ENCODE data around the gene GPR37L1.
"Not testable (repeated sequence)": the region's sequence is repeated elsewhere in the genome, so short reads cannot be mapped to it uniquely, and the experiment has no call there.

GPR37L1 gene

DNA sequence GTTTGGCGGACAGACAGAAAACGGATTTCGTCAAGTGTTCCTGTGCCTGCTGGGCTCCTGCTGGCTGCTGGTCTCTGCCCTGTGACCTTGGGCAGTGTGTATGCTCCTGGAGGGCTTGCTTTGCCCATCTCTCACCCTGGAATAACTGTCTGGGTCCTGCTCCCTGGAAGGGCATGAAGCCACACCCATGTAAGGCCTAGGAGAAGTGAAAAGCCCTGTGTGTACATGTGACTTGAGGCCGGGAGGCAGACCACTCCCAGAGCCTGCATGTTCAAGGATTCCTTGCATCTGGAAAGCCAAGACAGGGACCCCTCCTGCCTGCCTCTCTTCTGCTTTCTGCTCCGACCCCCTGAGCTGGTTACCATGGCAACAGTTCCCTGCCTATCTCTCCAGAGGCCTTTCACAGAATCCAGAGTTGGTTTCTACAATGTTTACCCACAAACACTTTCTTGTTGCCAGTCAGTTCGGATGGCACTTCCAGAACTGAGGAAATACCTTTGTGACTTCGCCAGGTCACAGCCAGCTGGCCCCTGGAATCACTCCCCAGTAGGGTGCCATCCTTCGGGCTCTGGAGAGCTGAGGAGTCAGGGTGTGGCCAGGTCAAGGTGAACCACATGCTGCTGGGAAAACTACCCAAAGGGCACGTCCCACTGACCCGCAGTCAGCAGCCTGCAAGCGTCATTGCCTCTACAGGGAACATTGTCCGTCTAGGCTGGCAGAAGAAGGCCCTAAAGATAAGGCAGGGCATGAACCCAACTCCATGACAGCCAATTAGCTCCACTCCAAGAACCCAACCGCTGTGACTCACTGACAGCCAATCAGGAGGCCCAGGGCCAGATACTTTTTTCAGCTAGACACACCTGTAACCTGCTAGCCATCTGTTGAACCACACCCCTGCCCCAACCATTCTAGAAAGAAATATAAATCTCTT lies 14.7 kb upstream of the GPR37L1 start:
- no peak for DNase-seq

- DNase-seq, result no peak
Observed at GRCh38 chr1:202110977-202111376, 11.7 kb upstream of the GPR37L1 start.

DNA sequence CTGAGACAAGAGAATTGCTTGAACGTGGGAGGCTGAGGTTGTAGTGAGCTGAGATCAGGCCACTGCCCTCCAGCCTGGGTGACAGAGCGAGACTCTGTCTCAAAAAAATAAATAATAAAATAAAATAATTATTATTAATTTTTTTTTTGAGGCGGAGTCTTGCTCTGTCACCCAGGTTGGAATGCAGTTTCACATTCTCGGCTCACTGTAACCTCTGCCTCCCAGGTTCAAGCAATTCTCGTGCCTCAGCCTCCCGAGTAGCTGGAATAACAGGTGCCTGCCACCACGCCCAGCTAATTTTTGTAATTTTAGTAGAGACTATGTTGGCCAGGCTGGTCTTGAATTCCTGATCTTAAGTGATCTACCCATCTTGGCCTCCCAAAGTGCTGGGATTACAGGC lies 11.1 kb upstream of the GPR37L1 start:
- not testable (repeated sequence) for DNase-seq

- no peak for DNase-seq
Observed at GRCh38 chr1:202112859-202113689, 9.6 kb upstream of the GPR37L1 start.

DNA sequence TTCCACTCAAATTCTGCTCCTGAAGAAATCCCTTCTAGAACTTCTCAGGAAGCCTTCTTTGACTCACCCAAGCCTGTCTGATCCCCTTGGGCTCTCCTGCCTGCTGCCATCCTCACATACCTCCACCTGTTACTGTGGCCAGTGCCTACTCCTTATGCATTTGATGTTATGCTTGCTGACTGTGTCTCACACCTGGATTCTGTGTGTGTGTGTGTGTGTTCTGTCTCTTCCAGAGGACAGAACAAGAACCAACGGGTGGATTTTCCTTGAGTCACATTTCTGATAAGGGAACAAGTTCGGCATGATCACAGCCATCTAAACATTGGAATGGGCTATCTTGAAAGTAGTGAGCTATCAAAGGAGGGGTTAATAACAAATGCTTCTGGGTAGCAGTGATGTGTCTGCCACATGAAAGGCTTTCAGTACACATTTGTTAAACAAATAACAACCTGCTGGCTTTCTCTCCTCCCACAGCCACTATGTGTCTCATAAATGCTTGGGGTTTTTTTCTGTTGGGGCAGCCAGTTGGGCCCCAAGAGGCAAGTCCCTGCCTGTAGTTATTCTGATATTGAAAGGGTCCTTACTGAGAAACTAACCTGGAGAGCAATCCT lies 8.9 kb upstream of the GPR37L1 start:
- no peak for DNase-seq

DNA sequence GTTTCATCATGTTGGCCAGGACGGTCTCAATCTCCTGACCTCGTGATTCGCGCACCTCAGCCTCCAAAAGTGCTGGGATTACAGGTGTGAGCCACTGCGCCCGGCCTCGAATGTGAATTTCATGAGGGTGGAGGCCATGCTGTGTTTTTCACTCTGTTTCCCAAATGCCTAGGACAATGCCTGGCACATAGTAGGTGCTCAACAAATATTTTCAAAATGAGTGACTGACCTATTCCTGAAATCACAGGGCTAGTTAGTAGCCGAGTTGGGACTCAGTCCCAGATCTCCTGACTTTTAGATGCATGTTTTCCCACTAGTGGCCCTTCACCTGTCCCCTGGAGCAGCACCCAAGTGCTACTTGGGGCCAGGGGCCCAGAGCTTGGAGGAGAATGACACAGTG lies 6.4 kb upstream of the GPR37L1 start:
- no peak for DNase-seq

DNA sequence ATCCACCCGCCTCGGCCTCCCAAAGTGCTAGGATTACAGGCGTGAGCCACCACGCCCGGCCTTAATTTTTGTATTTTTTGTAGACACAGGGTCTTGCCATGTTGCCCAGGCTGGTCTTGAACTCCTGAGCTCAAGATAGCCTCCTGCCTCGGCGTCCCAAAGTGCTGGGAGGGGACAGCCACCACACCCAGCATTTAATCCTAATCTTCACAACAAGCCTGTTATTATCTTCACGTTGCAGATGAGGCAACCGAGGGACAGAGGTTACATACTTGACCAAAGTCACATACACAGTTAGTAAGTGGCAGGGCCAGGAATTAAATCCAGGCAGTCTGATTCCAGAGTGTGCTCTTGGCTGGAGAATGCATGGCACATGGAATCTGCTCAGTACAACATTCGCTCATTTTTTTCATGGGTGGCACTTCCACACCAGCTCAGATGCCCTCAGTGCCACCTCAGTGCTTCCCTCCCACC lies 4.8 kb upstream of the GPR37L1 start:
- no peak for DNase-seq

DNA sequence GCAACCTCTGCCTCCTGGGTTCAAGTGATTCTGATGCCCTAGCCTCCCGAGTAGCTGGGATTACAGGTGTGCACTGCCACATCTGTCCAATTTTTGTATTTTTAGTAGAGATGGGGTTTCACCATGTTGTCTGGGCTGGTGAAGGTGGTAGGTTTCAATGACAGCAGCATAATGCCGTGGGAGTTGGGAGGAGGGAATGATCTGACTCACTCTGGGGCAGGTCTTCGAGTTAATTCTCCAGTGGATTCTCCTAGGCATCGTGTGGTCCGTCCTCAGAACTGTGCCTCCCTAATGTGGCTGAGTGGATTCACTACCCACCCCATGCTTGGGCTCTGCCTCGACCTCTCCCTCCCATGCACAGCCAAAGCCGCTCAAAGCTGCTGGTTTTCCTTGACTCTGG lies 1.7 kb upstream of the GPR37L1 start:
- DNase-seq, result no peak

DNA sequence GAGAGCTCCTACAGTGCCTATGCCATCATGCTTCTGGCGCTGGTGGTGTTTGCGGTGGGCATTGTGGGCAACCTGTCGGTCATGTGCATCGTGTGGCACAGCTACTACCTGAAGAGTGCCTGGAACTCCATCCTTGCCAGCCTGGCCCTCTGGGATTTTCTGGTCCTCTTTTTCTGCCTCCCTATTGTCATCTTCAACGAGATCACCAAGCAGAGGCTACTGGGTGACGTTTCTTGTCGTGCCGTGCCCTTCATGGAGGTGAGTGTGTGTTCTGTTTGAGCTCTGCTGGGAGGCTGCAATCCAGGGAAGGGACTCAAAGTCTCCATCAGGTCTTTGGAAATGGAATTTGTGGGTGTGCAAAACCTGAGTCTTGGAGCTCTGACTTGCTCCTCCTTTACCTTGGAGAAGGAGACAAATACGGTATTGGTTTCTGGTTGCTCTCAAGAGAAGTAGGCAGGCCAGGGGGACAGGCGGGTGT lies 658 bp downstream of the GPR37L1 start:
- peak in 3 of 56 donors; percentile 55 to 69 (median 60) for DNase-seq

DNA sequence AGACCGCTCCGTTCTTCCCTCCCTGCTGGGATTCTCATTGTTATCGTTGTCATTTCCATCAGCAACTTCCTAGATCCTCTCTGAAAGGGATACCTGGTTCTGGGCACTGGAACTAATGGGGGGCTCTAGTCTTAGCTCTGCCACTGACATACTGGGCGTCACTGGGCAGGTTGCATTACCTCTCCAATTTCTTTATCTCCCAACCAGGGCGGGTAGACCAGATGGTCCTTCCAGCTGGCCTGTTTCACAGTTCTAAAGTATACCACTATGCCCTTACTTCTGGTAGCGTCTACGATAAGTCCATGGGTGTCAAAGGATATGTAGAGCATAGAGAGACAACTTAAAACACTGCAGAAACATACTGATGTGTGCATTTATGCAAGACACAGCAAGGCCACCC lies 1.4 kb downstream of the GPR37L1 start:
- DNase-seq, result peak in 1 of 56 donors; percentile 11

DNA sequence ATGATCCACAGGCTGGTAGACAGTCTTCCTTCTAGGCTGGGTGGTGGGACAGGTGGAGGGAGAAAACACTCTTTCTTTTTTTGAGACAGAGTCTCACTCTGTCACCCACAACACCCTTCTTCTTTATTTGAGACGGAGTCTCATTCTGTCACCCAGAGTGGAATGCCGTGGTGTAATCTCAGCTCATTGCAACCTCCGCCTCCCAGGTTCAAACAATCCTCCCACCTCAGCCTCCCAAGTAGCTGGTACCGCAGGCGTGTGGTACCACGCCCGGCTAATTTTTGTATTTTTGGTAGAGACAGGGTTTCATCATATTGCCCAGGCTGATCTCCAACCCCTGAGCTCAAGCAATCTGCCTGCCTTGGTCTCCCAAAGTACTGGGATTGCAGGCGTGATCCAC lies 2.9 kb downstream of the GPR37L1 start:
- no peak for DNase-seq

- DNase-seq, result peak in 48 of 56 donors; percentile 20 to 76 (median 57)
Observed at GRCh38 chr1:202126426-202126825, 3.7 kb downstream of the GPR37L1 start.

- no peak for DNase-seq
Observed at GRCh38 chr1:202127061-202127460, 4.3 kb downstream of the GPR37L1 start.

DNA sequence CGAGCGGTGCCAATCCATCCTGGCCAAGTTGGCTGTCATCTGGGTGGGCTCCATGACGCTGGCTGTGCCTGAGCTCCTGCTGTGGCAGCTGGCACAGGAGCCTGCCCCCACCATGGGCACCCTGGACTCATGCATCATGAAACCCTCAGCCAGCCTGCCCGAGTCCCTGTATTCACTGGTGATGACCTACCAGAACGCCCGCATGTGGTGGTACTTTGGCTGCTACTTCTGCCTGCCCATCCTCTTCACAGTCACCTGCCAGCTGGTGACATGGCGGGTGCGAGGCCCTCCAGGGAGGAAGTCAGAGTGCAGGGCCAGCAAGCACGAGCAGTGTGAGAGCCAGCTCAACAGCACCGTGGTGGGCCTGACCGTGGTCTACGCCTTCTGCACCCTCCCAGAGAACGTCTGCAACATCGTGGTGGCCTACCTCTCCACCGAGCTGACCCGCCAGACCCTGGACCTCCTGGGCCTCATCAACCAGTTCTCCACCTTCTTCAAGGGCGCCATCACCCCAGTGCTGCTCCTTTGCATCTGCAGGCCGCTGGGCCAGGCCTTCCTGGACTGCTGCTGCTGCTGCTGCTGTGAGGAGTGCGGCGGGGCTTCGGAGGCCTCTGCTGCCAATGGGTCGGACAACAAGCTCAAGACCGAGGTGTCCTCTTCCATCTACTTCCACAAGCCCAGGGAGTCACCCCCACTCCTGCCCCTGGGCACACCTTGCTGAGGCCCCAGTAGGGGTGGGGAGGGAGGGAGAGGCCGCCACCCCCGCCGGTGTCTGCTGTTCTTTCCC lies 5.3 kb downstream of the GPR37L1 start:
- DNase-seq, result no peak

DNA sequence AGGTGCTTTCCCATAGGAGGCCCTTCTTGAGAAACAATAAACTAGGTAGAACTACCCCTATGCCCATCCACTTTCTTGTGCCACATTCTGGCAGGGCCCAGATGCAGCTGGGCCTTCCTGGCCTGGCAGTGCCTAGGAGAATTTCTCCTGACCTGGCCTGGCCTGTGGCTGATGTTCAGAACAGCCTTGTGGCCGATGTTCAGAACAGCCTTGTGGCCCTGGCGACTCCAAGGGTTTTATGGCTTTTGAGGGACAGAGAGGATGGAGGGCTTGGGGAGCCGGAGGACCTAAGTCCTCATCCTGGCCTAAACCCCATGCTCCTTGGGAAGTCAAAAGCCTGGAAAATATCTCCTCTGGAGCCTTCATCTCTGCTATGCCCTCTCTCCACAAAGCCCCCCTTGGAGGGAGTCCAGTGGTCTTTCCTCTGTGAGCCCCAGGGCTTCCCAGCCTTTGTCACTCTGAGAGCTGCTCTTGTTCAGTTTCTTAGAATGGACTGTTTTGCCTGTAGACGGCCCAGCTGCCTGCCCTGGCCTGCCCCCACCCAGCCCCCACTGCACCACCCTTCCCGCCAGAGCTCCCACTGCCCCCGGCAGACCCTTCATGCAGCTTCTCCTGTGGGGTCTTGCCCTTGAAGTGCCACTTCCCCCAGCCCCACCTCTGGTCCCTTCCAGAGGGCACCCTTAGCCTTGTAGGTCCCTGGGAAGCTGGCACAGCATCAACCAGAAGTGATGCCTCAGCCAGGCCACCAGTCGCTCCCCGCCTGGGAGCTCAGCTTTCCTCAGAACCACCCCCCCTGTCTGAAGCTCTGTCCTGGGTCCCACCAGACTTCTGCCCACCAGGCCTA lies 7.0 kb downstream of the GPR37L1 start:
- peak in 46 of 56 donors; percentile 62 to 96 (median 82) for DNase-seq

- DNase-seq, result peak in 55 of 56 donors; percentile 72 to 96 (median 89)
Observed at GRCh38 chr1:202130297-202130721, 7.6 kb downstream of the GPR37L1 start.

DNA sequence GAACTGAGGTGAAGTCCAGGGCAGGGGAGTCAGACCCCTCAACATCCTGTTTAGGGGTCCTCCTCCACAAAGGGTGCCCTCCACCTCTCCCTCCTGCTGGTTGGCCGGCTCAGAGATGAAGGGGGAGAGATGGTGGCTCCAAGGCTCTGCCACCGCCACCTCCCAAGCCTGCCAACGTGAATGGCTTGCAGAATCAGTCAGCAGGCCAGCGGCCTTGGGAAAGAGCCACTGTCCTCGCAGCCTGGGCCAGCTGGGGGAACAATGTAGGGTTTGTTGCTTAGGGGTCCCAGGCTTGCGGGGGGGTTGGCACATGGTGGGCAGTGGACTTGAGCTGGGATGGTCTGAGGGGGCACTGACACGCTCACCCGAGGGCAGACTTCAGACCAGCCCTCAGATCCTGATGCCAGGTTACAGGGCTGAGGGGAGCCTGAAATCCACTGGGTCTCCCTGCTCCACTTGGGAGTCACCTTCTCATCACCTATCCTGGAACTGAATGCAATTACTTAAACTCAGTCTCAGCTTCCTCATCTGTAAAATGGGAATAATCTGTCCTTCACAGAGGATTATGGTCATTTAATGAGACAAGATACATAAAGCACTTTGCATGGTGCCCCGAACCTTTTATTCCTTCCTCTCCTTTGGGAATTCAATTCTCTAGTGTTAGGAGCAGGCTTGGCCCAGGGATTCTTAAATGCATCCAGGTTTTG lies 8.3 kb downstream of the GPR37L1 start:
- DNase-seq, result peak in 55 of 56 donors; percentile 67 to 96 (median 87)

DNA sequence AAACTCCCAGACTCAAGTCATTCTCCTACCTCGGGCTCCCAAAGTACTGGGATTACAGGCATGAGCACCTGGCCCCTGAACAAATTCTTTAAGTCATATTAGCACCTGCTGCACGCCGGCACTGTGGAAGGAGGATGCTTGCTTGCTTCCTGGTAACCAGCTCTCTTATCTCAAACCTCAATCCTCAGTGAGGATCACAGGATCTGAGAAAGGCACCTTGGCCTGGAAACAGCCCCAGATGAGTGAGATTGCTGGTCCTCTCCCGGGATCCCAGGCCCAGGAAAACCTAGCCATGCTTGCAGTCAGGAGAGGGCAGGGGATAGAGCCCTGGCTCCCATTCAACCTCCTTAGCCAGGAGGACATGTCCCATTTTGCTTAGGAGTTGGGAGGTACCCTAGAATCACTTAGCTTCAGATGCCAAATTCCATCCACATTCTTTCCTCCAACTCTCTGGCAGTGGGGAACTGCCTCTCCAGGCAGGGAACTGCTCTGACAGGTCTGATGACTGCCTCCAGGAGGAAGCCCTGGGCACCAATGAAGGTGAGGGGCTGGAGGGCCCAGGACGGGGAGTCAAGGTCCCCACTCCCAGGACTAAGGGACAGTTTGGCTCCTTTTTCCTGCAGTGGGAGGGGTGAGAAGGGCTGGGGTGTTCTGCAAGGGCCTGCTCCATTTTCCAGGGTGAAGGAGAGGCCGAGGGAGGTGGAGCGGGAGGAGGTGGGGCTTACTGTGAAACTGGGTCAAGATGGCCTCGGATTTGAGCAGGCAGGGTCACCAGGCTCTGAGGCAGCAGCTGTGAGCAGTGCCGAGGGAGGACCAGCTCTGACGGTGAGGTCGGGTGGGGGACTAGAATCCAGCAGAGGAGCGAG lies 9.5 kb downstream of the GPR37L1 start:
- peak in 39 of 56 donors; percentile 43 to 79 (median 63) for DNase-seq
